Fibroblast of skin of left quadriceps (primary cell): ENCODE data around the gene BARX1.
"Not testable (repeated sequence)": the region's sequence is repeated elsewhere in the genome, so short reads cannot be mapped to it uniquely, and the experiment has no call there.

Experiments used
- DNase-seq, 2 experiments: peaks; one replicate each; pipeline ENCODE4 v3.0.0-alpha.2; 2013; ENCODE audit warnings: low read depth in 2 of 2

Gene BARX1

GRCh38 chr9:93951655-93952118 is 3.5 kb downstream of the BARX1 start:
- no peak for DNase-seq

GRCh38 chr9:93950619-93951601 is 4.2 kb downstream of the BARX1 start:
- DNase-seq = no peak

GRCh38 chr9:93949694-93950449 is 5.3 kb downstream of the BARX1 start:
- DNase-seq = no peak

GRCh38 chr9:93949073-93949693 is 6.0 kb downstream of the BARX1 start:
- no peak for DNase-seq

- DNase-seq = no peak
Observed at GRCh38 chr9:93948441-93949072, 6.6 kb downstream of the BARX1 start.

GRCh38 chr9:93947409-93948070 is 7.6 kb downstream of the BARX1 start:
- no peak for DNase-seq

GRCh38 chr9:93946338-93946712 is 8.8 kb downstream of the BARX1 start:
- DNase-seq = no peak

- no peak for DNase-seq
Observed at GRCh38 chr9:93945400-93946337, 9.5 kb downstream of the BARX1 start.

GRCh38 chr9:93944011-93944410 is 11.1 kb downstream of the BARX1 start:
- no peak for DNase-seq

GRCh38 chr9:93942161-93942560 is 13.0 kb downstream of the BARX1 start:
- DNase-seq = no peak

- DNase-seq = no peak
Observed at GRCh38 chr9:93941493-93941892, 13.7 kb downstream of the BARX1 start.

- no peak for DNase-seq
Observed at GRCh38 chr9:93940951-93941350, 14.2 kb downstream of the BARX1 start.

- DNase-seq = not testable (repeated sequence)
Observed at GRCh38 chr9:93939589-93939988, 15.6 kb downstream of the BARX1 start.

GRCh38 chr9:93937193-93937592 is 18.0 kb downstream of the BARX1 start:
- DNase-seq = no peak

GRCh38 chr9:93931905-93932304 is 23.2 kb downstream of the BARX1 start:
- no peak for DNase-seq

GRCh38 chr9:93930070-93930469 is 25.1 kb downstream of the BARX1 start:
- DNase-seq = no peak

GRCh38 chr9:93929231-93929630 is 25.9 kb downstream of the BARX1 start:
- DNase-seq = no peak

GRCh38 chr9:93922535-93922934 is 32.6 kb downstream of the BARX1 start:
- no peak for DNase-seq

GRCh38 chr9:93920131-93920800 is 34.9 kb downstream of the BARX1 start:
- DNase-seq = no peak

GRCh38 chr9:93918061-93918460 is 37.1 kb downstream of the BARX1 start:
- no peak for DNase-seq
